GM19043 (cell line): ENCODE data around the gene RALGAPA1.

Experiments used
- ATAC-seq: cut with Tn5 transposase; IDR thresholded peaks from one replicate; pipeline ENCODE4 v1.9.1; 2021; ENCODE audit warnings: low read depth; ENCODE audit not compliant: unreplicated experiment

The RALGAPA1 gene

GRCh38 chr14:35704793-35705493 lies 104.2 kb downstream of the RALGAPA1 start:
- ATAC-seq: no peak

GRCh38 chr14:35701531-35701930 lies 107.6 kb downstream of the RALGAPA1 start:
- no peak for ATAC-seq

- no peak for ATAC-seq
These were observed 109.2 kb downstream of the RALGAPA1 start for GRCh38 chr14:35699791-35700444.

- ATAC-seq: no peak
These were observed 112.5 kb downstream of the RALGAPA1 start for GRCh38 chr14:35696575-35696974.

- no peak for ATAC-seq
These were observed 113.0 kb downstream of the RALGAPA1 start for GRCh38 chr14:35696119-35696518.

- ATAC-seq: no peak
These were observed 113.4 kb downstream of the RALGAPA1 start for GRCh38 chr14:35695647-35696046.

GRCh38 chr14:35695072-35695471 lies 114.0 kb downstream of the RALGAPA1 start:
- no peak for ATAC-seq

GRCh38 chr14:35689000-35689460 lies 120.1 kb downstream of the RALGAPA1 start:
- ATAC-seq: no peak

- ATAC-seq: no peak
These were observed 120.8 kb downstream of the RALGAPA1 start for GRCh38 chr14:35688126-35688826.

GRCh38 chr14:35687335-35687939 lies 121.7 kb downstream of the RALGAPA1 start:
- no peak for ATAC-seq

- peak; percentile 68 for ATAC-seq
These were observed 125.4 kb downstream of the RALGAPA1 start for GRCh38 chr14:35683688-35684087.

- no peak for ATAC-seq
These were observed 126.3 kb downstream of the RALGAPA1 start for GRCh38 chr14:35682802-35683201.

- no peak for ATAC-seq
These were observed 130.6 kb downstream of the RALGAPA1 start for GRCh38 chr14:35678403-35679028.

GRCh38 chr14:35669782-35670181 lies 139.3 kb downstream of the RALGAPA1 start:
- no peak for ATAC-seq

GRCh38 chr14:35666429-35667043 lies 142.6 kb downstream of the RALGAPA1 start:
- no peak for ATAC-seq

- no peak for ATAC-seq
These were observed 147.2 kb downstream of the RALGAPA1 start for GRCh38 chr14:35661875-35662274.

GRCh38 chr14:35653045-35653444 lies 156.1 kb downstream of the RALGAPA1 start:
- ATAC-seq: no peak

GRCh38 chr14:35643513-35643912 lies 165.6 kb downstream of the RALGAPA1 start:
- no peak for ATAC-seq

GRCh38 chr14:35637851-35638250 lies 171.2 kb downstream of the RALGAPA1 start:
- ATAC-seq: no peak

- ATAC-seq: no peak
These were observed 171.8 kb downstream of the RALGAPA1 start for GRCh38 chr14:35637269-35637668.
